Sciatic nerve (tissue), 2 donors: ENCODE results near the gene AOPEP. TPM values are rescaled to one million over a fixed set of nuclear protein-coding genes. Genes with fewer than 3 reads are reported as not detected.
"Not testable (repeated sequence)": the region's sequence is repeated elsewhere in the genome, so short reads cannot be mapped to it uniquely, and the experiment has no call there.

Source experiments
- ATAC-seq: fragments of 200-7000 bp; cut with Tn5 transposase; one replicate; pipeline ENCODE4 v1.9.1; 2020; ENCODE audit warnings: mild to moderate bottlenecking, moderate library complexity
- DNase-seq: peaks from one replicate; pipeline ENCODE4 v3.0.0-alpha.2; 2020; ENCODE audit warnings: low spot score
- intact Hi-C: fragments of 100-400 bp; cut with DNase I; formaldehyde crosslinking; loops from one replicate; pipeline ENCODE4 v1.14.2; 2022
- total RNA-seq: library from RNA; stranded (reverse); fragmentation: NEBNext Ultra II Directional; extraction: Animal tissue kit (Norgen Biotek cat#: 25700); gene quantifications from one replicate; pipeline ENCODE4 v1.2.1, GENCODE V29; 2021
- donor health status: DM: no; HTN: no; CAD: no.
- donor health status: DM: no; HTN: no; CAD: no.

AOPEP gene
- total RNA-seq, 1 donor from 2014 or later, result 158 TPM

GRCh38 chr9:94951324-94952135 lies 225.0 kb downstream of the AOPEP start:
- intact Hi-C loops, result no loop called here
- DNase-seq (no peak), ATAC-seq (no peak)

- intact Hi-C loops, result no loop called here
- peak; percentile 85 for ATAC-seq
These were observed 226.3 kb downstream of the AOPEP start for GRCh38 chr9:94952565-94953373.

GRCh38 chr9:94956731-94957130 lies 230.2 kb downstream of the AOPEP start:
- DNase-seq (no peak), ATAC-seq (no peak)
- intact Hi-C loops, result no loop called here

More at GRCh38 chr9:94952565-94953373, 226.3 kb downstream of the AOPEP start:
- no peak for DNase-seq

GRCh38 chr9:94960964-94961363 lies 234.5 kb downstream of the AOPEP start:
- ATAC-seq (no peak), DNase-seq (no peak)
- intact Hi-C loops, result no loop called here

GRCh38 chr9:94961870-94962269 lies 235.4 kb downstream of the AOPEP start:
- DNase-seq (no peak), ATAC-seq (no peak)
- intact Hi-C loops, result no loop called here

- ATAC-seq, intact Hi-C loops, DNase-seq: not testable (repeated sequence)
These were observed 239.1 kb downstream of the AOPEP start for GRCh38 chr9:94965631-94966030.

- intact Hi-C loops, ATAC-seq, DNase-seq: not testable (repeated sequence)
These were observed 239.5 kb downstream of the AOPEP start for GRCh38 chr9:94966046-94966445.

GRCh38 chr9:94967482-94967881 lies 241.0 kb downstream of the AOPEP start:
- DNase-seq (no peak), ATAC-seq (no peak)
- intact Hi-C loops, result no loop called here

GRCh38 chr9:94971378-94972131 lies 245.1 kb downstream of the AOPEP start:
- intact Hi-C loops, result no loop called here
- ATAC-seq (peak; percentile 74), DNase-seq (no peak)

GRCh38 chr9:94973451-94973941 lies 247.0 kb downstream of the AOPEP start:
- ATAC-seq (peak; percentile 37), DNase-seq (no peak)
- intact Hi-C loops, result no loop called here

- DNase-seq (no peak), ATAC-seq (peak; percentile 61)
- intact Hi-C loops, result no loop called here
These were observed 247.8 kb downstream of the AOPEP start for GRCh38 chr9:94974154-94974879.

GRCh38 chr9:94975480-94975879 lies 249.0 kb downstream of the AOPEP start:
- intact Hi-C loops, result no loop called here
- no peak for ATAC-seq
- DNase-seq, result no peak

- no peak for DNase-seq
- no peak for ATAC-seq
- intact Hi-C loops, result no loop called here
These were observed 249.6 kb downstream of the AOPEP start for GRCh38 chr9:94976077-94976476.

- ATAC-seq, result no peak
- intact Hi-C loops, result no loop called here
- DNase-seq, result no peak
These were observed 250.9 kb downstream of the AOPEP start for GRCh38 chr9:94977416-94977815.

- DNase-seq (no peak), ATAC-seq (peak; percentile 14)
- intact Hi-C loops, result no loop called here
These were observed 253.5 kb downstream of the AOPEP start for GRCh38 chr9:94979904-94980507.

GRCh38 chr9:94980947-94981722 lies 254.6 kb downstream of the AOPEP start:
- ATAC-seq, result peak; percentile 80
- intact Hi-C loops, result no loop called here

GRCh38 chr9:94981723-94982090 lies 255.2 kb downstream of the AOPEP start:
- ATAC-seq, result peak; percentile 52
- intact Hi-C loops, result no loop called here
- no peak for DNase-seq

More at GRCh38 chr9:94980947-94981722, 254.6 kb downstream of the AOPEP start:
- DNase-seq, result no peak
